C4-2B (cell line): ENCODE measurements around the gene ZNF579.

Experiments used
- H3K27ac ChIP-seq: fragments of 450-650 bp; 2 replicates; pipeline ENCODE4 v1.5.1; 2017
- ZFX ChIP-seq: fragments of 450-650 bp; IDR thresholded peaks from 2 replicates; pipeline ENCODE4 v1.6.1; 2017
- TF ChIP-seq, protein P1 (sequence below): fragments of 450-650 bp; conservative IDR thresholded peaks from 2 replicates; pipeline ENCODE4 v1.5.1; 2017; ENCODE audit warnings: mild to moderate bottlenecking

Gene ZNF579

DNA sequence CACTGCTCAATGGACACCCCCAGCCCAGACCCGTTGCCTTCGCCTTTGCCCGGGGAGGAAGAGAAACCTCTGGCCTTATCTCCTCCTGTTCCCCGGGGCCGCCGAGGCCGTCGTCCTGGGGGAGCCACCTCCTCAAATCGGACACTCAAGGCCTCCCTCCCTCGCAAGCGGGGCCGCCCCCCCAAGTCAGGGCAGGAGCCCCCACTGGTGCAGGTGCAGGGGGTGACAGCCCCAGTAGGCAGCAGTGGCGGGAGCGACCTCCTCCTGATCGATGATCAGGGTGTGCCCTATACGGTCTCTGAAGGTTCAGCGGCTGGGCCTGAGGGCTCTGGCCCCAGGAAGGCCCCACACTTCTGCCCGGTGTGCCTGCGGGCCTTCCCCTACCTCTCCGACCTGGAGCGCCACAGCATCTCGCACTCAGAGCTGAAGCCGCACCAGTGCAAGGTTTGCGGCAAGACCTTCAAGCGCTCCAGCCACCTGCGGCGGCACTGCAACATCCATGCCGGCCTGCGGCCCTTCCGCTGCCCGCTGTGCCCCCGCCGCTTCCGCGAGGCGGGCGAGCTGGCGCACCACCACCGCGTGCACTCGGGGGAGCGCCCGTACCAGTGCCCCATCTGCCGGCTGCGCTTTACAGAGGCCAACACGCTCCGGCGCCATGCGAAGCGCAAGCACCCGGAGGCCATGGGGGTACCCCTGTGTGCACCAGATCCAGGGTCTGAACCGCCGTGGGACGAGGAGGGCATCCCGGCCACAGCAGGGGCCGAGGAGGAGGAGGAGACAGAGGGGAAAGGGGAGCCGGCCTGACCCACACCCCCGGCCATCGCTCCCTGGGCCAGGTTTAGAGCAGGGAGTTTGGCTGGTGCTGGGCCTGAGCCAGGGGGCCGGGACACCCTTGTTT lies 21.7 kb upstream of the ZNF579 start:
- no peak for TF ChIP-seq ZFX
- TF ChIP-seq, protein P1, sequence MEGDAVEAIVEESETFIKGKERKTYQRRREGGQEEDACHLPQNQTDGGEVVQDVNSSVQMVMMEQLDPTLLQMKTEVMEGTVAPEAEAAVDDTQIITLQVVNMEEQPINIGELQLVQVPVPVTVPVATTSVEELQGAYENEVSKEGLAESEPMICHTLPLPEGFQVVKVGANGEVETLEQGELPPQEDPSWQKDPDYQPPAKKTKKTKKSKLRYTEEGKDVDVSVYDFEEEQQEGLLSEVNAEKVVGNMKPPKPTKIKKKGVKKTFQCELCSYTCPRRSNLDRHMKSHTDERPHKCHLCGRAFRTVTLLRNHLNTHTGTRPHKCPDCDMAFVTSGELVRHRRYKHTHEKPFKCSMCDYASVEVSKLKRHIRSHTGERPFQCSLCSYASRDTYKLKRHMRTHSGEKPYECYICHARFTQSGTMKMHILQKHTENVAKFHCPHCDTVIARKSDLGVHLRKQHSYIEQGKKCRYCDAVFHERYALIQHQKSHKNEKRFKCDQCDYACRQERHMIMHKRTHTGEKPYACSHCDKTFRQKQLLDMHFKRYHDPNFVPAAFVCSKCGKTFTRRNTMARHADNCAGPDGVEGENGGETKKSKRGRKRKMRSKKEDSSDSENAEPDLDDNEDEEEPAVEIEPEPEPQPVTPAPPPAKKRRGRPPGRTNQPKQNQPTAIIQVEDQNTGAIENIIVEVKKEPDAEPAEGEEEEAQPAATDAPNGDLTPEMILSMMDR: no peak
- no peak overlapping the region for H3K27ac ChIP-seq

DNA sequence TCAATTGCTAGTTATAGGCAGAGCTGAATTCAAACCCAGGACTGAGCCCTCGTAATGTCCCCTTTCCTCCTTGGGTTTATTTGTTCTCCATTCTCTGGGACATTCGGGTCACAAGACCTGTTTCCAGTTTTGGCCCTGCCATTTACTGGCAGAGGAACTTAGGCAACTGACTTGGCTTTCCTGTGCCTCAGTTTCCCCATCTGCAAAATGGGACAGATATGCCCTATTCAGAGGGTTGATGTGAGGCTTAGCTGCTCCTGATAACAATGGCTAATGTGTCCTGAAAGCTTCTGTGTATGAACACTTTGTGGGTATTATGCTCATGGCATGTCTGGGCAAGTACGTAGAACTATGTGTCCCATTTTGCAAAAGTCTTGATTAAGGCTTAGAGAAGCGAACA lies 20.4 kb upstream of the ZNF579 start:
- TF ChIP-seq, protein P1: no peak
- no peak for TF ChIP-seq ZFX
- peak overlapping the region; percentile 91 for H3K27ac ChIP-seq

DNA sequence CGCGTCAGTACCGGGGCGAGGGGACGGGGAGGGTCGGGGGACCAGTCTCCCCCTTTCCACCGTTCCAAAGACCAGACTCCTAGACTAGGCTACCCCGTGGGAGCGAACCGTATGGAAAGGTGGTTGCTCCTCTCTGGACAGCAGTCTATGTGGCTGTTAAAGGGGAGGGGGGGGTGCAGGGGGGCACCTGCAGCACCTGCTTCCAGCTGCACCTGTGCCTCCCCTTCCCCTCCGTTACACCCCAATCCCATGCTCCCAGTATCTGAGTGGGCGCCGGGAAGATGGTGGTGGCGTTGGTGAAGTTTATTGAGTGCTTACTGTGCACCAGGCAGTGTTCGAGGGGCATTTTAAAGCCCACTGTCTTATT lies 20.0 kb upstream of the ZNF579 start:
- H3K27ac ChIP-seq: peak overlapping the region; percentile 91
- TF ChIP-seq, protein P1: no peak
- TF ChIP-seq ZFX: no peak

DNA sequence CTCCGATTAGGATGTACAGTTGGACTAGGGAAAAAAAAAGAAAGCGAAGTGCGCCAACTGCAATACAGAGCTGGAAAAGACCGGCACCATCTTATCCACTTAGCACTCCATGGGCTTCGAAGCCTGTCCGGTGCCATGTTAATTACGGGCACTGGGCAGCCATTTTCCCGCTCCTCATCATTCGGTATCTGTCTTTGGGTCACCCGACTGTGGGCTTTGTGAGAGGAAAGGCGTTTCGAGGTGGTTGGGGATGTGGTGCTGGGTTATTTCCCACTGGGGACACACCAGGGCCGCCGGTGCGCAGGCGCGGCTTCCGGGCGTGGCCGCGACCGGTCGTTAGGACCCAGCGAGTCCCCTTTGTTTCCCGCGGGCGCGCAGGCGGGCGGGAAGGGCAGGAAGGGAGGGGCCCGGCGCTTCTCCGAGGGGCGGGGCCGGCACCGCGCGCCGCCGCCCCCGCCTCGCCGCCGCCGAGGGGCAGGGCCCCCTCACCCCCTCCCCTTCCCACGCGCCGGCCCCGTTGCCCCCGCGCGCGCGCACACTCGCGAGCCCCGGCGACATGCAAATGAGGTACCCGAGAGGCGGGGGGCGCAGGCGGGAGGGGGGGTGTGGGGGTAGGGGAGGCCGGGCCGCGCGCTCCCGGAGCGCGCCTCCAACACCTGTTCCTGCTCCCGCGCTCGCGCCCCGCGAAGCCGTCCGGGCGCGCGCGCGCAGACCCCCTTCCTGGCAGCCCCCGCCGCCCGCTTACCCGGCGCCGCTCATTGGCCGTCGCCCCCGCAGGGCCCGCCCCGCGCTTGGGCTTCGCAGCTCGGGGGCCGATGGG lies 19.4 kb upstream of the ZNF579 start, which contains the start of gene ZNF524:
ZNF524 (plus strand) TSS at position 447 of the 820 bp plus-strand sequence. CDS start 1,825 bp downstream, outside the sequence.
- no peak for TF ChIP-seq ZFX
- TF ChIP-seq, protein P1: no peak
- H3K27ac ChIP-seq: peak within 1 kb of the TSS; percentile 91

DNA sequence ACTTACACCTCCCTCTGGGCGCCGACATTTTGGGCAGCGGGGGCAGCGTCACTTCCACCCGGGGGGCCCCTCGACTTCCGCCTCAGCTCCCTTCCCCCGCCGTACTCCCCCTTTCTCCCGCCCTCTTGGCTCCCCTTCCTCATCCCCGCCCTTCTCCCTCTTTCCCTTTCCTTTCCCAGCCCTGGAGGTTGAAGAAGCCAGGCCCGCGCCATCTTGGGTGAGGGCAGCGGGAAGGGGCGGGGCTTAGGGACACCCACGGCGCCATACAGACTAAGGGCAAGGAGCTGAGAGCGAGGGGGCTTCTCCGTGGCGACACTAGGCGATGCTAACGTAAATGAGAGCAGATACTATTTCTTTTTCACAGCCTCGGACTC lies 18.8 kb upstream of the ZNF579 start, which contains the start of gene FIZ1:
FIZ1 (minus strand) TSS at position 50 of the 374 bp plus-strand sequence. CDS start 1,652 bp downstream, outside the sequence.
- peak within 1 kb of the TSS; percentile 91 for H3K27ac ChIP-seq
- TF ChIP-seq, protein P1: no peak
- no peak; the same call in 1 of the 2 replicates for TF ChIP-seq ZFX

DNA sequence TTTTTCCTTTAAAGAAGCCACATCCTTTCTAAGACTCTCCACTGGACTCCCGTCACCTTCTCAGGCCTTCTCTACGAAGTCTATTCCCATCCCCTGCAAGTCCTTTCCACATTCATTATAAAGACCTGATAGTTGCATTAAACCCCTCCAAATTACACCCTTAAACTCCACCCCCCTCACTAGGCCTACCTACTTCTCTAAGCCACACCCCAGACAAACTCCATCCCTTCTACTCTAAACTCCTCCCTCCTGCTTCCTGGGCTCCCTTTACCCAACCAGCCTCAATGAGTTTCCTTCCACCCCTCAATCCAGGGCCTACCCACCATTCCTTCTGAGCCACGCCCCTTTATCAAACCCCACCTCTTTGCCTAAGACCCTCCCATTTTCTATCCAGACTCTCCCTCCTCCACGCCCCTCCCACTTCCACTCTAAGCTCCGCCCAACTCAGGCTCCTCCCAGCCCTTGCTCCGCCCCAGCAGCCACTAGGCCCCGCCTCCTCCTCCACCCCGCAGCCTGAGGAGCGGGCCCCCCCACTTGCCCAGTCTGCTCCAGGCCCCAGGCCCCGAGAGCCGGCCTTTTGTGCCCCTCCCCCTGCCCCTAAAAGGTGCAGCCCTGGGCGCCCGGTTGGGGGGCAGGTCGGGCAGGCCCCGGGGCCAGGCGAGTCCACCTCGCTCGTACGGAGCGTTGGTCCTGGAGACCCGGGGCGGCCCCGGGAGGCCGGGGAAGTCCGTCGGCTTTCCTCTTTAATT lies 18.2 kb upstream of the ZNF579 start:
- H3K27ac ChIP-seq: peak overlapping the region; percentile 91
- peak; percentile 23; the same call in 1 of the 2 replicates for TF ChIP-seq ZFX
- TF ChIP-seq, protein P1: no peak
